H9 (cell line): ENCODE data around the gene TACR1. TPM values are rescaled to one million over a fixed set of nuclear protein-coding genes. Genes with fewer than 3 reads are reported as not detected.

ENCODE experiments used
- DNase-seq: peaks from one replicate; pipeline ENCODE4 v3.0.0-alpha.2; 2017
- H2AFZ ChIP-seq: one replicate; pipeline ENCODE4 v1.6.1; 2013; ENCODE audit warnings: mild to moderate bottlenecking, low read length, control low read depth, moderate library complexity
- H2AK5ac ChIP-seq: 2 replicates; pipeline ENCODE4 v1.6.1; 2013; ENCODE audit warnings: low read length, control low read depth, mixed read lengths; ENCODE audit not compliant: insufficient read length
- H2BK120ac ChIP-seq: one replicate; pipeline ENCODE4 v1.6.1; 2013; ENCODE audit warnings: low read depth, mild to moderate bottlenecking, low read length, control low read depth, inconsistent platforms; ENCODE audit not compliant: poor library complexity, severe bottlenecking
- H2BK12ac ChIP-seq: 2 replicates; pipeline ENCODE4 v1.6.1; 2013; ENCODE audit warnings: low read length, control low read depth, mixed read lengths, low read depth; ENCODE audit not compliant: insufficient read length
- H2BK15ac ChIP-seq: 2 replicates; pipeline ENCODE4 v1.6.1; 2013; ENCODE audit warnings: low read depth, low read length, control low read depth
- H2BK20ac ChIP-seq: one replicate; pipeline ENCODE4 v1.6.1; 2013; ENCODE audit warnings: low read depth, mild to moderate bottlenecking, low read length, control low read depth, inconsistent platforms; ENCODE audit not compliant: poor library complexity, severe bottlenecking
- H2BK5ac ChIP-seq: 2 replicates; pipeline ENCODE4 v1.6.1; 2013; ENCODE audit warnings: low read length, control low read depth, mixed read lengths; ENCODE audit not compliant: insufficient read length
- H3K14ac ChIP-seq: 2 replicates; pipeline ENCODE4 v1.6.1; 2013; ENCODE audit warnings: low read length, control low read depth; ENCODE audit not compliant: insufficient read depth
- H3K18ac ChIP-seq: 2 replicates; pipeline ENCODE4 v1.6.1; 2013; ENCODE audit warnings: low read depth, mild to moderate bottlenecking, mixed read lengths, low read length, control low read depth; ENCODE audit not compliant: insufficient read length
- H3K23ac ChIP-seq: 2 replicates; pipeline ENCODE4 v1.6.1; 2013; ENCODE audit warnings: low read length, control low read depth, mixed read lengths, low read depth; ENCODE audit not compliant: insufficient read length
- H3K23me2 ChIP-seq: 2 replicates; pipeline ENCODE4 v1.6.1; 2013; ENCODE audit warnings: low read depth, mild to moderate bottlenecking, mixed read lengths, low read length, control low read depth; ENCODE audit not compliant: insufficient read length, poor library complexity, severe bottlenecking
- H3K27ac ChIP-seq: 2 replicates; pipeline ENCODE4 v1.5.1; 2013; ENCODE audit warnings: low read length, control low read depth, mixed read lengths, low read depth; ENCODE audit not compliant: insufficient read length
- H3K27me3 ChIP-seq: 2 replicates; pipeline ENCODE4 v1.6.1; 2013; ENCODE audit warnings: low read length, control low read depth, inconsistent platforms; ENCODE audit not compliant: insufficient read depth
- H3K4ac ChIP-seq: 2 replicates; pipeline ENCODE4 v1.6.1; 2013; ENCODE audit warnings: low read depth, mild to moderate bottlenecking, control low read depth, inconsistent platforms, low read length, moderate library complexity
- H3K4me1 ChIP-seq: 2 replicates; pipeline ENCODE4 v1.6.1; 2013; ENCODE audit warnings: low read length, control low read depth, inconsistent platforms; ENCODE audit not compliant: insufficient read depth
- H3K4me2 ChIP-seq: 2 replicates; pipeline ENCODE4 v1.6.1; 2013; ENCODE audit warnings: low read length, control low read depth, mixed read lengths; ENCODE audit not compliant: insufficient read length, insufficient read depth
- H3K56ac ChIP-seq: 2 replicates; pipeline ENCODE4 v1.6.1; 2013; ENCODE audit warnings: low read depth, mild to moderate bottlenecking, mixed read lengths, low read length, control low read depth; ENCODE audit not compliant: insufficient read length
- H3K79me1 ChIP-seq: 2 replicates; pipeline ENCODE4 v1.6.1; 2013; ENCODE audit warnings: low read depth, mild to moderate bottlenecking, moderate library complexity, low read length, control low read depth, inconsistent platforms; ENCODE audit not compliant: insufficient read depth, poor library complexity, severe bottlenecking
- H3K79me2 ChIP-seq: 2 replicates; pipeline ENCODE4 v1.6.1; 2013; ENCODE audit warnings: low read length, control low read depth, inconsistent platforms; ENCODE audit not compliant: insufficient read depth
- H3K9ac ChIP-seq: 2 replicates; pipeline ENCODE4 v1.6.1; 2013; ENCODE audit warnings: low read length, control low read depth, mixed read lengths; ENCODE audit not compliant: insufficient read length; ENCODE audit errors: extremely low read depth
- H3K9me3 ChIP-seq: one replicate; pipeline ENCODE4 v1.6.1; 2013; ENCODE audit warnings: low read depth, low read length, inconsistent platforms; ENCODE audit not compliant: control insufficient read depth
- H3T11ph ChIP-seq: one replicate; pipeline ENCODE4 v1.6.1; 2013; ENCODE audit warnings: mild to moderate bottlenecking, low read length, control low read depth, inconsistent platforms
- H4K20me1 ChIP-seq: one replicate; pipeline ENCODE4 v1.6.1; 2013; ENCODE audit not compliant: control insufficient read depth, insufficient read length, insufficient read depth
- H4K5ac ChIP-seq: 2 replicates; pipeline ENCODE4 v1.6.1; 2013; ENCODE audit warnings: low read depth, mild to moderate bottlenecking, mixed read lengths, low read length, control low read depth; ENCODE audit not compliant: insufficient read length
- H4K8ac ChIP-seq: replicated peaks from 2 replicates; pipeline ENCODE4 v1.6.1; 2013; ENCODE audit warnings: low read length, control low read depth, mixed read lengths, low read depth; ENCODE audit not compliant: insufficient read length
- H4K91ac ChIP-seq: 2 replicates; pipeline ENCODE4 v1.6.1; 2013; ENCODE audit warnings: low read depth, mild to moderate bottlenecking, moderate library complexity, mixed read lengths, low read length, control low read depth; ENCODE audit not compliant: insufficient read length
- H3K27ac Mint-ChIP-seq, 3 experiments: 2 replicates in 2 of 3; 3 replicates in 1 of 3; pipeline ENCODE4 v1.8.0; 2020 to 2021; ENCODE audit warnings: mixed read lengths in 3 of 3, mild to moderate bottlenecking in 1 of 3, moderate library complexity in 1 of 3
- H3K27me3 Mint-ChIP-seq: 2 replicates; pipeline ENCODE4 v1.8.0; 2021; ENCODE audit warnings: low read depth, mild to moderate bottlenecking, moderate library complexity, mixed read lengths
- H3K36me3 Mint-ChIP-seq, 3 experiments: 2 replicates in 2 of 3; 3 replicates in 1 of 3; pipeline ENCODE4 v1.8.0; 2020 to 2021; ENCODE audit warnings: low read depth in 3 of 3, mixed read lengths in 3 of 3; ENCODE audit not compliant: insufficient read depth in 1 of 3
- H3K4me1 Mint-ChIP-seq, 2 experiments: 2 replicates each; pipeline ENCODE4 v1.8.0; 2020; ENCODE audit warnings: mixed read lengths in 2 of 2
- H3K4me3 Mint-ChIP-seq, 2 experiments: 2 replicates in 1 of 2; 3 replicates in 1 of 2; pipeline ENCODE4 v1.8.0; 2020 to 2021; ENCODE audit warnings: mild to moderate bottlenecking in 2 of 2, mixed read lengths in 2 of 2, moderate library complexity in 1 of 2
- H3K9me3 Mint-ChIP-seq, 2 experiments: 2 replicates in 1 of 2; 3 replicates in 1 of 2; pipeline ENCODE4 v1.8.0; 2020; ENCODE audit warnings: mild to moderate bottlenecking in 2 of 2, mixed read lengths in 2 of 2, moderate library complexity in 1 of 2
- CTCF ChIP-seq: fragments of 200-600 bp; sonication (generic); conservative IDR thresholded peaks from 3 replicates; pipeline ENCODE4 v1.8.0; 2021; ENCODE audit warnings: antibody characterized with exemption, mild to moderate bottlenecking
- WGBS: extraction: QIAGEN DNeasy Blood & Tissue Kit; methylation state at CpG from one replicate; pipeline ENCODE4 v1.1.7; 2013; ENCODE audit warnings: missing lambda C conversion rate, low lambda C conversion rate, mixed read lengths; ENCODE audit not compliant: insufficient read length; ENCODE audit errors: extremely low coverage; 5-methylcytosine and 5-hydroxymethylcytosine counted together
- total RNA-seq: library from RNA; stranded (reverse); gene quantifications from 2 replicates; pipeline ENCODE4 v1.2.1, GENCODE V29; 2021

The TACR1 gene
- total RNA-seq, 1 experiment from 2014 or later: 1.4 TPM

- Histone ChIP-seq H3K23ac (no peak overlapping the region), H3K14ac (no peak overlapping the region), H2BK15ac (no peak overlapping the region), H2BK120ac (no peak overlapping the region), H3T11ph (no peak overlapping the region), H3K23me2 (no peaks in the 10 kb centered on the region), H2BK12ac (no peak overlapping the region), H4K20me1 (no peaks in the 10 kb centered on the region), H3K27me3 (no peaks in the 10 kb centered on the region), H3K9ac (no peak overlapping the region), H3K18ac (no peak overlapping the region), H3K9me3 (no peaks in the 10 kb centered on the region), H4K91ac (no peak overlapping the region), H3K79me2 (no peaks in the 10 kb centered on the region), H3K79me1 (no peaks in the 10 kb centered on the region), H3K27ac (no peak overlapping the region), H2BK5ac (no peak overlapping the region), H3K4ac (no peak overlapping the region), H3K4me1 (peaks cover 2% of the 10 kb centered on the region; the same call in 1 of the 2 replicates), H2AK5ac (no peak overlapping the region), H2AFZ (no peak overlapping the region), H4K8ac (no peak overlapping the region), H4K5ac (no peak overlapping the region), H2BK20ac (no peak overlapping the region), H3K56ac (no peak overlapping the region), H3K4me2 (no peak overlapping the region)
- no peaks in the 10 kb centered on the region for H3K9me3 Mint-ChIP-seq
- H3K27me3 Mint-ChIP-seq: no peaks in the 10 kb centered on the region
- H3K36me3 Mint-ChIP-seq: no peaks in the 10 kb centered on the region
- DNase-seq: no peak
- no peak for TF ChIP-seq CTCF
- H3K4me3 Mint-ChIP-seq: no peak overlapping the region
- no CpG with 5 or more reads among the region's 5 CpGs for WGBS
- H3K4me1 Mint-ChIP-seq: peaks cover 11 to 15% of the 10 kb centered on the region in 2 experiments
- no peak overlapping the region for H3K27ac Mint-ChIP-seq
These were observed 127.6 kb downstream of the TACR1 start for GRCh38 chr2:75071766-75072165.
